ENCODE measurements around the gene KLRC2. TPM values are rescaled to one million over a fixed set of nuclear protein-coding genes. Genes with fewer than 3 reads are reported as not detected.
"Not testable (repeated sequence)": the region's sequence is repeated elsewhere in the genome, so short reads cannot be mapped to it uniquely, and the experiment has no call there.

The KLRC2 gene
- not detected in 2 replicates for total RNA-seq (2014; rRNA removed; shearing (Covaris generic))

DNA sequence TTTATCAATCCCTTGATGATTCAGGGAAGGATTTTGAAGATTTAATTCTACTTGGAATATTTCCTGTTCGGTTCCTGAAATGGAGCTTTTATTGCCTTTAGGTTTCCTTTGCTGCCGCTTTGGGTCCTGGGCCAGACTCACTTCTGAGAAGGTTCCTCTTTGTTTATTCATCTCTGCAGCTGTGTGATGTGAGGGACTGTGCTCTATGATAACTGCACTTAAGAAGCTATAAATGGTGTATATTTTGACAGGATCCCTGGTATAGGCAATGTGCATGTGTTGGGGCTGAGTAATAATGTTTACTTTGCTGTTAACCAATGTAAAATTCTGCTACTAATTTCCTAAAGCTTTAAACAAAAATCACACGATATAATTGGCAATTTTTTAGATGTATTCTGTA, at the start of gene KLRC2:
TSS of gene KLRC2 (minus strand) at position 195 of the 400 bp plus-strand sequence. CDS start at position 171, 24 bp downstream.
- not testable (repeated sequence) for DNase-seq (ENCODE audit: low spot score)

DNA sequence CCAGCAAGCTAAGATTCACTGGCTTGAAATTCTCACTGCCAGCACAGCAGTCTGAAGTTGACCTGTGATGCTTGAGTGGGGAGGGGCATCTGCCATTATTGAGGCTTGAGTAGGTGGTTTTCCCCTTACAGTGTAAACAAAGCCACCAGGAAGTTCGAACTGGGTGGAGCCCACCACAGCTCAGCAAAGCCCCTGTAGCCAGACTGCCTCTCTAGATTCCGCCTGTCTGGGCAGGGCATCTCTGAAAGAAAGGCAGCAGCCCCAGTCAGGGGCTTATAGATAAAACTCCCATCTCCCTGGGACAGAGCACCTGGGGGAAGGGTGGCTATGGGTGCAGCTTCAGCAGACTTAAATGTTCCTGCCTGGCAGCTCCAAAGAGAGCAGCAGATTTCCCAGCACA, 46.1 kb upstream of the KLRC2 start:
- not testable (repeated sequence) for DNase-seq (ENCODE audit: low spot score)

DNA sequence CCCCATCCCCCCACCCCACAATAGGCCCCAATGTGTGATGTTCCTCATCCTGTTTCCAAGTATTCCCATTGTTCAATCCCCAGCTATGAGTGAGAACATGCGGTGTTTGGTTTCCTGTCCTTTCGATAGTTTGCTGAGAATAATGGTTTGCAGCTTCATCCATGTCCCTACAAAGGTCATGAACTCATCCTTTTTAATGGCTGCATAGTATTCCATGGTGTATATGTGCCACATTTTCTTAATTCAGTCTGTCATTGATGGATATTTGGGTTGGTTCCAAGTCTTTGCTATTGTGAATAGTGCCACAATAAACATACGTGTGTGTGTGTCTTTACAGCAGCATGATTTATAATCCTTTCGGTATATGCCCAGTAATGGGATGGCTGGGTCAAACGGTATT, 37.0 kb upstream of the KLRC2 start:
- not testable (repeated sequence) for DNase-seq (ENCODE audit: low spot score)

DNA sequence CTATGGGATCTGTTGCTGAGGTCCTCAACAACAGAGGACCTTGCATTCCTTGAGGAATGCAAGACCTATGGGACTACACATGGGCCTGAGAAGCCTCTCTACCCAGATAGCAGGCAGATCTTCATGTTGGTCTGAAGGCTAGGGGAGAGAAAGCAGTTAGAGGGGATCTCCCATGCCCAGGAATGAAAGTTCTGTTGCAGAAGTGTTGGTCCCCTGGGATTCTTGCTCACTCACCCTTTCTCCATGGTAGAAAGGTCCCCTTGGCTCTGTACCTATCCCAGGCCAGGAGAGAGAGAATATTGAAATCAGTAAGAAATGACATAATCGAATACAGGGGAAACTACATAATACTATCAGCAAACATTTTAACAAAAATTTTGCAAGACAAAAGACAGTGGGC, 33.9 kb upstream of the KLRC2 start:
- DNase-seq (ENCODE audit: low spot score), result no peak

DNA sequence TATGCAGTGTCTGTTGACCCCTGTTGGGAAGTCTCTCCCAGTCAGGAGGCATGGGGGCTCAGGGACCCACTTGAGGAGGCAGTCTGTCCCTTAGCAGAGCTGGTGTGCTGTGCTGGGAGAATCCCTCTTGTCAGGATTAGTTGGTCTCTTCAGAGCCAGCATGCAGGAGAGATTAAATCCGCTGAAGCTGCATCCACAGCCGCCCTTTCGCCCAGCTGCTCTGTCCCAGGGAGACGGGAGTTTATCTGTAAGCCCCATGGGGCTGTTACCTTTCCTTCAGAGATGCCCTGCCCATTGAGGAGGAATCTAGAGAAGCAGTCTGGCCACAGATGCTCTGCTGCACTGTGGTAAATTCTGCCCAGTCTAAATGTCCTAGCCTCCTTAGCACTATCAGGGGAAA, 30.5 kb upstream of the KLRC2 start:
- DNase-seq (ENCODE audit: low spot score), result no peak

DNA sequence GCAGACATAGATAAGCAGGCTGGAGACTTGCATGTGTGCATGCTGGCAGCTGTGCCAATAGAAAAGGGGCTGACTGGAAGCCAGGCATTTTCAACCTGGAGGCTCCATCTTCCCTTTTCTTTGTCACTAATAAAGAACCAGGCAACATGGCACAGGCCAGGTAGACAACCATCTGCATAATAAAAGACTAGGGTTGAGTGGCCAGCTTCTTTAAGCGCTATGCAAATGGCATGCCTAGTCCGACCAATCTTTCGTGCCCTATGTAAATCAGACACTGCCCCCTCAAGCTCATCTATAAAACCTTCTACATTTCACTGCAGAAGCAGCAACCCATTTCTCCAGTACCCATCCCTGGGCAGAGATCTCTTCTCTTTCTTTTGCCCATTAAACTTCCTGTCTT, 21.9 kb upstream of the KLRC2 start:
- no peak for DNase-seq (ENCODE audit: low spot score)

DNA sequence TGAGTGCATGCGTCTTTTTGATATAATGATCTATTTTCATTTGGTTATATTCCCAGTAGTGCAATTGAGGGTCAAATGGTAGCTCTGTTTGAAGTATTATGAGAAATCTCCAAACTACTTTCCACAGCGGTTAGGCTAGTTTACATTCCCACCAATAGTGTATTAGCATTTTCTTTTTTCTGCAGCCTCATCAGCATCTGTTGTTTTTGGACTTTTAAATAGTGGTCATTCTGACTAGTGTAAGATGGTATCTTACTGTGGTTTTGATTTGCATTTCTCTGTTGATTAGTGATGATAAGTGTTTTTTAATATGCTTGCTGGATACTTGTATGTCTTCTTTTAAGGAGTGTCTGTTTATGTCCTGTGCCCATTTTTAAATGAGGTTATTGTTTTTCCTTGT, 21.0 kb upstream of the KLRC2 start:
- no peak for DNase-seq (ENCODE audit: low spot score)

DNA sequence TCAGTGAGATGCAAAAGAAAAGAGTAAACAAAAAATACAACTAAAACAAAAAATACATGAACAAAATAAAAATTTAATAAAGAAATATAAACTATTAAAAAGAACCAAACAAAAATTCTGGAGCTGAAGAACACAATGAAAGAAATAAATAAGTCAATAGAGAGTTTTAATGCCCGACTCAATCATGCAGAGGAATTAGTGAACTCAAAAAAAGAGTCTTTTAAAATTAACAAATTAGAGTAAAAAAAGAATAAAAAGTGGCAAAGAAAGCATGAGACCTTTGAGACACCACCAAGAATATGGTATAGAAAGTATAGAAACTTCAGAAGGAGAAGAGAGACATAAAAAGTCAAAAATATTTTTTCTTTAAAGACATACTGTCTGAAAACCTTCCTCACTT, 20.0 kb upstream of the KLRC2 start:
- DNase-seq (ENCODE audit: low spot score), result no peak

DNA sequence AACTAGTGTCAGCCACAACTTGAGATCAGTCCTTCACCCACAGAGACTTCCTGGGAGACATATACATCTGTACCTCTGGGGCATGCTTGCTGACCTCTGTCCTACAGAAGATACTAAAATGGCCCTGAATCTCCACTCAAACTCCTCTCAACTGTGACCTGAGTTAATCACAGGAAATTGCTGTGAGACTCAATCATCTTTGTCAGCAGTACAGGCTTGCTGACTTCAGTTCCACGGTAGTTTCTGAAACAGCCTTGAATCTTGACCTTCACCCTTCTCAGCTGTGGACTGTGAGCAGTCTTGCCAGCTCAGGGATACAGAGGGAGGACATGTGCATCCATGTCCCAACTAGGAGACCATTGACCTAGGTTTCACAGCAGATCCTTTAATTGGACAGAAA, 18.7 kb upstream of the KLRC2 start:
- no peak for DNase-seq (ENCODE audit: low spot score)

DNA sequence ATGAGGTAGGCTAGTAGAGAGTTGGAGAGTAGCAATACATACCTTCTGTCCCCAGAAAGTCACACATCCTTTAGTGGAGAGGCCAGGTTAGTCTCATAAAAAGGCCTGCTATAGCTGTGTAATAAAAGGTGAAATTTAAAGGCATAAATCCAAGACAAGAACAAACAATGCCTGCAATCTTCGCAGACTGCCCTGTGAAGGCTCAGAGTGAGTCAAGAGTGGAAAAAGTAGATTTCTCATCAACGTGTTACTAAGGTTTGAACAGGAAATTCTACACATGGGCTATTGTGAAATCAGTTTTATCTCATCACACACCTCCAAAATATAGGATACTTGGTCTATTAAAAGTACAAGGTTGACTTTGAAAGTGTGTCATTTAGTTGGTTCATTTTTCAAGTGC, 17.3 kb upstream of the KLRC2 start, which contains the start of gene KLRC1:
TSS of gene KLRC1 (minus strand) at position 222 of the 400 bp plus-strand sequence. CDS start 2,221 bp downstream, outside the sequence.
- no peak for DNase-seq (ENCODE audit: low spot score)

DNA sequence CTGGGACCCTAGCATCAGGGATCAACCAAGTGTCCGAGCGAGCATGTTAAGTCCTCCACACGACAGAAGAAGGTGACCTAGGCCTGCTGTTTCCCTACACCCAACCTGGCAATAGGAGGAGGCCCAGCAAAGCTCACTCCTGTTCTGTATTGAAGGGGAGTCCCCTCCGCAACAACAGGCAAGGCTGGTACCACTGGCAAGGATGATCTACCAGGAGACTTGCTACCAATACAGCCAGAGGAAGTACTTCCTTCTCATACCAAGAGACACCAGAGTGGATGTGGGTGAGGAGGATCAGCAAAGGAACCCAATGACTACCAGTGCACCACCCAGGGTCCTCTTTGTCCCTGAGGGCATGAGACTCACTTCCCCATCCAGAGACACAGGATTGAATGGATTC, 12.4 kb upstream of the KLRC2 start:
- no peak for DNase-seq (ENCODE audit: low spot score)

DNA sequence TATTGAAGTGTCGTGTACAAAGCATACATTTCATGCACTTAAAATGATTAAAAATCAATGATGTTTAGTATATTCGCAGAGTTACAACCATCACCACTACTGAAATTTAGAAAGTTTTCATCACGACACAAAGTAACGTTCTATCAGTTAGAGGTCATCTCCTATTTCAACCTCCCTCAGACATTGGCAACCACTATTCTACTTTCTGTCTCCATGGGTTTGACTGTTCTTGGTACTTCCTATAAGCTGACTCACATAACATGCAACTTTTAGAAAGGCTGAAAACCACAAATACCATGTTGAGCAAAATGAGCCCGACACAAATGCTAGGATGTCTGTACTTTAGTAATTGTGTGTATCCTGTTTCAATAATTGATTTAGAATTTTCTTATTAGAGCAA, 10.2 kb upstream of the KLRC2 start:
- not testable (repeated sequence) for DNase-seq (ENCODE audit: low spot score)

DNA sequence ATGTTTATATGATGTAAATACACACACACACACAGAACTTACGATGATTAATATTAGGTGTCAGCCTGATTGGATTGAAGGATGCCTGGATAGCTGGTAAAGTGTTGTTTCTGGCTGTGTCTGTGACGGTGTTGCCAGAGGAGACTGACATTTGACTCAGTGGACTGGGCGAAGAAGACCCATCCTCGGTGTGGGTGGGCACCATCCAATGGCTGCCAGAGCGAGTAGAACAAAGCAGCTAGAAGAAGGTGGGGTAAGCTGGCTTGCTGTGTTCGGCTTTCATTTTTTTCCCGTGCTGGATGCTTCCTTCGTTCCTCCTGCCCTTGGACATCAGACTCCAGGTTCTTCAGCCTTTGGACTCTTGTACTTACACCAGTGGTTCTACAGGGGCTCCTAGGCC, 5.3 kb upstream of the KLRC2 start:
- not testable (repeated sequence) for DNase-seq (ENCODE audit: low spot score)

DNA sequence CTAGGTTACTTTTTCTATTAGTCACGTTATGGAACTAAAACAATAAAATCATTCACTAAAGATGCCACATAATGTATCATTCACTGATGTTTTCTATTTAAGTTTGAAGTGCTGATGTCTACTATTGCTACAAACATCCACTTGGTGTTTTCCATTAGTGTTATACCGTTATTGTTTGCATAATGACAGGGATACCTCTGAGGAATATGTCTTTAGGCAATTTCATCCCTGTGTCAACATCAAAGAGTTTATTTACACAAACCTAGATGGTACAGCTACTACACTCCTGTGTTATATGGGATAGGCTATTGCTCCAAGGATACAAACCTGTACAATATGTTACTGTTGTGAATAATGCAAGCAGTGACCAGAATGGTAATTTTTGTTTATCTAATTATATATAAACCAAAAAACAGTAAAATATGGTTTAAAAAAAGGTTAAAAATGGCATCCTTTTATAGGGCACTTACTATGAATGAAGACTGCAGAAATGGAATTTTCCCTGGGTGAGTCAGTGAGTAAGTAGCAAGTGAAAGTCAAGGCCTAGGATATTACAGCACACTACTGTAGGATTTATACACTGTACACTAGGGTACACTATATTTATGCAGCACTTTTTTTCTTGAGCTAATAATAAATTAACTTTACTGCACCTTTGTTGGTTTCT, 3.9 kb upstream of the KLRC2 start:
- not testable (repeated sequence) for DNase-seq (ENCODE audit: low spot score)

DNA sequence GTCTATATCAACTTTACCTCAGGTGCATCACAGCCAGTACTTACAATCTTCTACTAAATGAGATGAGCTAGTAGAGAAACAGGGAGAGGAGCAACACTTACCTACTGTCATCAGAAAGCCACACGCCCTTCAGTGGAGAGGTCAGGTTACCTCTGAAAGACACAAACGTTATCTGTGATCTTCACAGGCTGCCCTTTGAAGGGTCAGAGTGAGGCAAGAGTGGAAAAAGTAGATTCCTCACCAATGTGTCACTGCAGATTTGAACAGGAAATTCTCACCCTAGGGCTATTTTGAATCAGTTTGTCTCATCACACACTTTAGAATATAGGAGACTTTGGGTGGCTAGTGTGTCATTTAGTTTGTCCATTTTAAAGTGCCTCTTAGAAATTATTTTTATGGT, 1.8 kb upstream of the KLRC2 start:
- not testable (repeated sequence) for DNase-seq (ENCODE audit: low spot score)

DNA sequence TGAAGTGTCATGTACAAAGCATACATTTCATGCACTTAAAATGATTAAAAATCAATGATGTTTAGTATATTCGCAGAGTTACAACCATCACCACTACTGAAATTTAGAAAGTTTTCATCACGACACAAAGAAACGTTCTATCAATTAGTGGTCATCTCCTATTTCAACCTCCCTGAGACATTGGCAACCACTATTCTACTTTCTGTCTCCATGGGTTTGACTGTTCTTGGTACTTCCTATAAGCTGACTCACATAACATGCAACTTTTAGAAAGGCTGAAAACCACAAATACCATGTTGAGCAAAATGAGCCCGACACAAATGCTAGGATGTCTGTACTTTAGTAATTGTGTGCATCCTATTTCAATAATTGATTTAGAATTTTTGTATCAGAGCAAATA, 5.2 kb downstream of the KLRC2 start:
- not testable (repeated sequence) for DNase-seq (ENCODE audit: low spot score)

DNA sequence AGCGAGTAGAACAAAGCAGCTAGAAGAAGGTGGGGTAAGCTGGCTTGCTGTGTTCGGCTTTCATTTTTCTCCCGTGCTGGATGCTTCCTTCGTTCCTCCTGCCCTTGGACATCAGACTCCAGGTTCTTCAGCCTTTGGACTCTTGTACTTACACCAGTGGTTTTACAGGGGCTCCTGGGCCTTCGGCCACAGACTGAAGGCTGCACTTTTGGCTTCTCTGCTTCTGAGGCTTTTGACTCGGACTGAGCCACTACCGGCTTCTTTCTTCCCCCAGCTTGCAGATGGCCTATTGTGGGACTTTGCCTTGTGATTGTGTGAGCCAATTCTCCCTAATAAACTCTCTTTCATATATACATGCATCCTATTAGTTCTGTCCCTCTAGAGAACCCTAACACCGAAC, 9.9 kb downstream of the KLRC2 start:
- not testable (repeated sequence) for DNase-seq (ENCODE audit: low spot score)

DNA sequence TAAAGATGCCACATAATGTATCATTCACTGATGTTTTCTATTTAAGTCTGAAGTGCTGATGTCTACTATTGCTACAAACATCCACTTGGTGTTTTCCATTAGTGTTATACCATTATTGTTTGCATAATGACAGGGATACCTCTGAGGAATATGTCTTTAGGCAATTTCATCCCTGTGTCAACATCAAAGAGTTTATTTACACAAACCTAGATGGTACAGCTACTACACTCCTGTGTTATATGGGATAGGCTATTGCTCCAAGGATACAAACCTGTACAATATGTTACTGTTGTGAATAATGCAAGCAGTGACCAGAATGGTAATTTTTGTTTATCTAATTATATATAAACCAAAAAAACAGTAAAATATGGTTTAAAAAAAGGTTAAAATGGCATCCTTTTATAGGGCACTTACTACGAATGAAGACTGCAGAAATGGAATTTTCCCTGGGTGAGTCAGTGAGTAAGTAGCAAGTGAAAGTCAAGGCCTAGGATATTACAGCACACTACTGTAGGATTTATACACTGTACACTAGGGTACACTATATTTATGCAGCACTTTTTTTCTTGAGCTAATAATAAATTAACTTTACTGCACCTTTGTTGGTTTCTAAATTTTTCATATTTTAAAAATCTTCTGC, 11.4 kb downstream of the KLRC2 start:
- not testable (repeated sequence) for DNase-seq (ENCODE audit: low spot score)

DNA sequence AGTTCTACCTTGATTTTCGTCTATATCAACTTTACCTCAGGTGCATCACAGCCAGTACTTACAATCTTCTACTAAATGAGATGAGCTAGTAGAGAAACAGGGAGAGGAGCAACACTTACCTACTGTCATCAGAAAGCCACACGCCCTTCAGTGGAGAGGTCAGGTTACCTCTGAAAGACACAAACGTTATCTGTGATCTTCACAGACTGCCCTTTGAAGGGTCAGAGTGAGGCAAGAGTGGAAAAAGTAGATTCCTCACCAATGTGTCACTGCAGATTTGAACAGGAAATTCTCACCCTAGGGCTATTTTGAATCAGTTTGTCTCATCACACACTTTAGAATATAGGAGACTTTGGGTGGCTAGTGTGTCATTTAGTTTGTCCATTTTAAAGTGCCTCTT, 13.7 kb downstream of the KLRC2 start:
- not testable (repeated sequence) for DNase-seq (ENCODE audit: low spot score)

DNA sequence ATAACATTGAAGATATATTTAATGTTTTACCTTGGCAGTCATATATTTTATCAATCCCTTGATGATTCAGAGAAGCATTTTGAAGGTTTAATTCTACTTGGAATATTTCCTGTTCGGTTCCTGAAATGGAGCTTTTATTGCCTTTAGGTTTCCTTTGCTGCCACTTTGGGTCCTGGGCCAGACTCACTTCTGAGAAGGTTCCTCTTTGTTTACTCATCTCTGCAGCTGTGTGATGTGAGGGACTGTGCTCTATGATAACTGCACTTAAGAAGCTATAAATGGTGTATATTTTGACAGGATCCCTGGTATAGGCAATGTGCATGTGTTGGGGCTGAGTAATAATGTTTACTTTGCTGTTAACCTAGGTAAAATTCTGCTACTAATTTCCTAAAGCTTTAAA, 15.5 kb downstream of the KLRC2 start, which contains the start of gene KLRC3:
TSS of gene KLRC3 (minus strand) at position 262 of the 400 bp plus-strand sequence. CDS start at position 217, 45 bp downstream.
- DNase-seq (ENCODE audit: low spot score), result not testable (repeated sequence)

DNA sequence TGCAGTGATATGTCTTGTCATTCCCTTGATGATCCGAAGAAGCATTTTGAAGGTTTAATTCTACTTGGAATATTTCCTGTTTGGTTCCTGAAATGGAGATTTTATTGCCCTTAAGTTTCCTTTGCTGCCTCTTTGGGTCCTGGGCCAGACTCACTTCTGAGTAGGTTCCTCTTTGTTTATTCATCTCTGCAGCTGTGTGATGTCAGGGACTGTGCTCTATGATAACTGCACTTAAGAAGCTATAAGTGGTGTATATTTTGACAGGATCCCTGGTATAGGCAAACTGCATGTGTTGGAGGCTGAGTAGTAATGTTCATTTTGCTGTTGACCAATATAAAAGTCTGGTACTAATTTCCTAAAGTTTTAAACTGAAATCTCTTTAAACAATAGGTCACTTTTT, 26.4 kb downstream of the KLRC2 start, which contains the start of gene KLRC4:
TSS of gene KLRC4 (minus strand) at position 366 of the 400 bp plus-strand sequence. CDS start at position 184, 182 bp downstream.
- no peak for DNase-seq (ENCODE audit: low spot score)

DNA sequence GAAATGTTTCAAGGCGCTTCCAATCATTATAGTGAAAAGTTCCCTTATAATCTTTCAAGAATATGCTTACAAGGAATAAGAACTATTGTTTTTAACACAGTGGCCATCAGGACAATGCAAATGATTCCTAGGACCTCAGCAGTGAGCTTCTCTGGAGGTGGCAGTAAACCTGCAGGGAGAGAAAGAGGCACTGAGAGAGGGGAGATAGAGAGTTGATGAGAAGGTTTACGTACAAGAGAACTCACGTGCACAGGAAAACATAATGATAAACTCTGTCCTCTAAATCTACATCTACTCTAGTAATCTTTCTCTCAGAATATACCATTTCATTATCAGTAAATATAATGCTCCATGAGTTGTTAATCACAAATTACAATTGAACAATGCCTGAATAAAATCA, 27.0 kb downstream of the KLRC2 start:
- DNase-seq (ENCODE audit: low spot score), result no peak

DNA sequence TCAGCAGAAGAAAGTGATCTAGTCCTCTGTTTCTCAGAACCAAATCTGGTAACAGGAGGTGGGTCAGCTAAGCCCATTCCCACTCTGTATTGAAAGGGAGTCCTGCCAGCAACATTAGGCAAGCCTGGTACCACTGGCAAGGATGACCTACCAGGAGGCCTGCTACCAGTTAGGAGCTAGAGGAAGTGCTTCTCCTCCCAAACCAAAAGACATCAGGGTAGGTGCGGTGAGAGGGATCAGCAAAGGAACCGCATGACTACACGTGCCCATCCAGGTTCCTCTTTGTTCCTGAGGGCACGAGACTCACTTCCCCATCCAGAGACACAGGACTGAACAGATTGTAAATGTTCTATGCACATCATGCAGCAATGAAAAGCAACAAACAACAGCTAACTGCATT, 29.1 kb downstream of the KLRC2 start:
- no peak for DNase-seq (ENCODE audit: low spot score)
